ENCODE results near the gene MAPKBP1. TPM values are rescaled to one million over a fixed set of nuclear protein-coding genes. Genes with fewer than 3 reads are reported as not detected.

Gene MAPKBP1
- total RNA-seq, 2 donors from 2014 or later = 9.0 to 14.6 TPM

GRCh38 chr15:41820791-41821423, 46.6 kb downstream of the MAPKBP1 start:
- no peak overlapping the region for H3K27ac ChIP-seq
- intact Hi-C loops (cut with DNase I) = no loop called here
- no peak overlapping the region for H3K4me3 ChIP-seq
- no peak for TF ChIP-seq CTCF (IDR thresholded peaks at IDR 0.05)
- no peak for DNase-seq
- H3K36me3 ChIP-seq = no peaks in the 10 kb centered on the region
- H3K9me3 ChIP-seq = no peaks in the 10 kb centered on the region
- no peaks in the 10 kb centered on the region for H3K27me3 ChIP-seq
- no peaks in the 10 kb centered on the region for H3K4me1 ChIP-seq
- H3K9ac ChIP-seq (ENCODE audit: low read depth in 2 of 2, low read length in 2 of 2) = no peak overlapping the region

- TF ChIP-seq CTCF (IDR thresholded peaks at IDR 0.05) = no peak
- Histone ChIP-seq H3K36me3 (no peaks in the 10 kb centered on the region), H3K4me3 (no peak overlapping the region), H3K9me3 (no peaks in the 10 kb centered on the region), H3K27me3 (no peaks in the 10 kb centered on the region), H3K9ac (ENCODE audit: low read depth in 2 of 2, low read length in 2 of 2) (no peak overlapping the region), H3K4me1 (no peaks in the 10 kb centered on the region), H3K27ac (no peak overlapping the region)
- DNase-seq = no peak
- intact Hi-C loops (cut with DNase I) = no loop called here
These were observed 47.5 kb downstream of the MAPKBP1 start for GRCh38 chr15:41821831-41822230.

GRCh38 chr15:41822471-41822870, 48.2 kb downstream of the MAPKBP1 start:
- intact Hi-C loops (cut with DNase I) = no loop called here
- Histone ChIP-seq H3K4me3 (no peak overlapping the region), H3K27ac (no peak overlapping the region), H3K36me3 (no peaks in the 10 kb centered on the region), H3K9ac (ENCODE audit: low read depth in 2 of 2, low read length in 2 of 2) (no peak overlapping the region), H3K9me3 (no peaks in the 10 kb centered on the region), H3K4me1 (no peaks in the 10 kb centered on the region), H3K27me3 (no peaks in the 10 kb centered on the region)
- no peak for TF ChIP-seq CTCF (IDR thresholded peaks at IDR 0.05)
- no peak for DNase-seq

GRCh38 chr15:41822957-41823356, 48.7 kb downstream of the MAPKBP1 start:
- intact Hi-C loops (cut with DNase I) = no loop called here
- H3K9ac ChIP-seq (ENCODE audit: low read depth in 2 of 2, low read length in 2 of 2) = no peak overlapping the region
- H3K36me3 ChIP-seq = no peaks in the 10 kb centered on the region
- no peaks in the 10 kb centered on the region for H3K9me3 ChIP-seq
- H3K27me3 ChIP-seq = no peaks in the 10 kb centered on the region
- no peaks in the 10 kb centered on the region for H3K4me1 ChIP-seq
- no peak for DNase-seq
- H3K27ac ChIP-seq = no peak overlapping the region
- H3K4me3 ChIP-seq = no peak overlapping the region
- no peak for TF ChIP-seq CTCF (IDR thresholded peaks at IDR 0.05)

GRCh38 chr15:41823502-41823901, 49.2 kb downstream of the MAPKBP1 start:
- peaks cover under 1% of the 10 kb centered on the region for H3K4me1 ChIP-seq
- no peak for DNase-seq
- H3K9ac ChIP-seq (ENCODE audit: low read depth in 2 of 2, low read length in 2 of 2) = no peak overlapping the region
- no peaks in the 10 kb centered on the region for H3K9me3 ChIP-seq
- H3K36me3 ChIP-seq = no peaks in the 10 kb centered on the region
- no peaks in the 10 kb centered on the region for H3K27me3 ChIP-seq
- H3K27ac ChIP-seq = no peak overlapping the region
- intact Hi-C loops (cut with DNase I) = no loop called here
- H3K4me3 ChIP-seq = no peak overlapping the region
- no peak for TF ChIP-seq CTCF (IDR thresholded peaks at IDR 0.05)
